Activated naive CD8-positive, alpha-beta T cell treated with anti-CD3 and anti-CD28 coated beads, Interleukin-2, amount 50 U/mL, for 24 hours (primary cell): Measurements from ENCODE around the gene EPC2.
"Not testable (repeated sequence)": the region's sequence is repeated elsewhere in the genome, so short reads cannot be mapped to it uniquely, and the experiment has no call there.

Source experiments
- ATAC-seq: fragments of 150-1000 bp; cut with Tn5 transposase; one replicate; pipeline ENCODE4 v1.10.0; 2021
- DNase-seq: peaks from one replicate; pipeline ENCODE4 v3.0.0; 2021
- H3K27ac Mint-ChIP-seq: one replicate; pipeline ENCODE4 v1.8.0; 2021; ENCODE audit warnings: mild to moderate bottlenecking, mixed read lengths
- H3K27me3 Mint-ChIP-seq: one replicate; pipeline ENCODE4 v1.8.0; 2021; ENCODE audit warnings: mixed read lengths
- H3K36me3 Mint-ChIP-seq: one replicate; pipeline ENCODE4 v1.8.0; 2021; ENCODE audit warnings: low read depth, mixed read lengths
- H3K4me1 Mint-ChIP-seq: one replicate; pipeline ENCODE4 v1.8.0; 2021; ENCODE audit warnings: mixed read lengths
- H3K4me3 Mint-ChIP-seq: one replicate; pipeline ENCODE4 v1.8.0; 2021; ENCODE audit warnings: mild to moderate bottlenecking, moderate library complexity, mixed read lengths
- H3K9me3 Mint-ChIP-seq: one replicate; pipeline ENCODE4 v1.8.0; 2021; ENCODE audit warnings: mixed read lengths

The EPC2 gene

DNA sequence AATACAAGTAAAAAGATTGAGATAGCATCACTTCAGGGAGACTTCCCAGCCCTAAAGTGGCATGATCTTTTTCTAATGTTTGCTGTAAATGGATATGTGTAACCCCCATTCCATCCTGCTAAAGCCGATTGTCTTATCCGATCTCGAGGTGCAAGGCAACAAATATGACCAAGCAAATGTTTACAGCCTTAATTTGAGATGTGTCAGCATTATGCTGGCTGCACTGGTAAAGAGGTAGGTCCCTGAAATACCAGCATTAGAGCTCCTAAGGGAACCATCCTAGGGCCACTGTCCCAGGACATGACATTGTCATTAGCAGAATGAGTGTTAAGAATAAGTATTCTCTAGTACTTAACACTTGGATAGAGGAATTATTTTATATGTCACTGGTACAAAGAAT lies 108.4 kb downstream of the EPC2 start:
- Mint-ChIP-seq H3K4me1 (peaks cover 13% of the 10 kb centered on the region), H3K27me3 (no peaks in the 10 kb centered on the region), H3K4me3 (no peak overlapping the region), H3K27ac (no peak overlapping the region), H3K9me3 (no peaks in the 10 kb centered on the region), H3K36me3 (peaks cover 25% of the 10 kb centered on the region)
- DNase-seq (no peak), ATAC-seq (no peak)

DNA sequence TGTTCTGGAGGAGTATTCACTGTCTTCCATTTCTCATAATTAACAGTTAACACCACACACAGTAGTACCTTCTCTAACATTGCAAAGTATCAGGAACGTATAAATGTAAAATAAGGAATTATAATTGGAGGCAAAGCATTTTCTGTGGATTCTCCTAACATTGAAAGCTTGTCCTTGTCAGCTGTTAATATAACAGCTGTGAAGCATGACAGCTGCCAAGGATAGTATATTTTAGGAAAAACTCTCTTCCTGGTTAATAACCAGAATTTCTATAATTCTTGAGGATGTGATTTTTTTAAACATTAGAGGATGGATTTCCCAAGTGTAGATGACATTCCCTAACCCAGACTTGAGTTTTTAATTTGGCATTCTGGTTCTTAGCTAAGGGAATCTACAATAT lies 110.3 kb downstream of the EPC2 start:
- H3K4me3 Mint-ChIP-seq: no peak overlapping the region
- no peak overlapping the region for H3K27ac Mint-ChIP-seq
- H3K4me1 Mint-ChIP-seq: peaks cover 15% of the 10 kb centered on the region
- no peaks in the 10 kb centered on the region for H3K9me3 Mint-ChIP-seq
- DNase-seq (no peak), ATAC-seq (no peak)
- H3K36me3 Mint-ChIP-seq: peaks cover 24% of the 10 kb centered on the region
- H3K27me3 Mint-ChIP-seq: no peaks in the 10 kb centered on the region

DNA sequence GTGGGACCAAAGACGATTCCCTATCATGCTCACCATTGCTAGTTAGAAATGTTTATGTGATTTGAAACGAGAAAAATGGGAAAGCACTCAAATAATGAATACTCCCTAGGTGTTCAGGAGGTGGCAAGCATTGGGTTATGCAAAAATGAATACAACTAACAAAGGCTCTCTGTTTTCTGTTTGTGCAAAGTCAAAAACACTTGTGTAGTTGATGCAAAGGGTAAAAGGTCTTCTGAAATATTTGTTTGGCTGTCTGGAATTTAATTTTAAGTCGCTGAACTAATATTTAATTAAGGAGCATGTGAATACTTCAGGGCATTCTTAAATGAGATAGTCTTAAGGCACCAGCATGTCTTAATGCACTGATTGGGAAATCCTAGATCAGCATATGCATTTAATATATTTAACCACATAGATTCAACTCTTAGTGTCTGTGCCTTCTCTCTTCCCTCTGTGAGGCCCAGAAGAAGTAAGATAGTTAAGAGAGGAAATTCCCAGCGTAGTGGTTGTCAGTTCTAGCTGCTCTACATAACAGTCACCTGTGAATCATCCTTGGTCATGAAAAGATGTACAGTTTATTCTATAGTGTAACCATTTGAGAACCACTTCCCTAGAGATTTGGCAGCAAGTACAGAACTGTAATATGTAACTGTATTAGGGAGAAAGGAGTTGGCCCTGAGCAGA lies 111.9 kb downstream of the EPC2 start:
- DNase-seq: no peak
- Mint-ChIP-seq H3K4me1 (peaks cover 13% of the 10 kb centered on the region), H3K27ac (no peak overlapping the region), H3K36me3 (peaks cover 22% of the 10 kb centered on the region), H3K4me3 (no peak overlapping the region), H3K9me3 (no peaks in the 10 kb centered on the region), H3K27me3 (no peaks in the 10 kb centered on the region)
- peak; percentile 100 for ATAC-seq

DNA sequence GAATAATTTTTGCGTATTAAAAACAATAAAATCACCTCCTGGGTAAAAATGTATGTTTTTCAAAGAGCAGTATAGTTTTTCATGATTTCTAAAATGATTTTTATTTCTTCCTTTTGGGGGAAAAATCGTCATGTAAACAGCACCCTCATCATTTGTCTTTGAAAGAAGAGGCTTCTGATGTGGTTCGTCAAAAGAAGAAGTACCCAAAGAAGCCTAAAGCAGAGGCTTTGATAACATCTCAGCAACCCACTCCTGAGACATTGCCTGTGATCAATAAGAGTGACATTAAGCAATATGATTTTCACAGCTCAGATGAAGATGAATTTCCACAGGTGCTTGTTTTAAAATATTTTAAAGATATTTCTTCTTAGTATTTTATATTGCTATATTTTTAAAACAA lies 120.3 kb downstream of the EPC2 start:
- Mint-ChIP-seq H3K4me1 (peaks cover 11% of the 10 kb centered on the region), H3K36me3 (peaks cover 16% of the 10 kb centered on the region), H3K27me3 (no peaks in the 10 kb centered on the region)

DNA sequence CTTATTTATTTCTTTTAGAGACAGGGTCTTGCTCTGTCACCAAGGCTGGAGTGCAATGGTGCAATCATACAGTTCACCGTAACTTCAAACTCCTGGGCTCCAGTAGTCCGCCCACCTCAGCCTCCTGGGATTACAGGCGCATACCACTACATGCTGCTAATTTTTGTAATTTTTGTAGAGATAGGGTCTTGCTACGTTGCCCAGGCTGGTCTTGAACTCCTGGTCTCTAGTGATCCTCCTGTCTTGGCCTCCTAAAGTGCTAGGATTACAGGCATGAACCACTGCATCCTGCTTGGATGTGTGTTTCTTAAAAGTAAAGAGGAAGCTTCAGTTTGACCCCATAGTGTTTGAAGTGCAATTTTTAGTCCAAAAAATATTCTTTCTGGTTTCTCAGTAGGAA lies 125.5 kb downstream of the EPC2 start:
- Mint-ChIP-seq H3K4me3 (no peak overlapping the region), H3K36me3 (peaks cover 37% of the 10 kb centered on the region), H3K4me1 (no peaks in the 10 kb centered on the region), H3K27me3 (no peaks in the 10 kb centered on the region), H3K27ac (no peak overlapping the region), H3K9me3 (no peaks in the 10 kb centered on the region)
- ATAC-seq (no peak), DNase-seq (no peak)

More for the DNA sequence above, 120.3 kb downstream of the EPC2 start:
- Mint-ChIP-seq H3K27ac (no peak overlapping the region), H3K4me3 (no peak overlapping the region), H3K9me3 (no peaks in the 10 kb centered on the region)
- no peak for ATAC-seq
- no peak for DNase-seq

DNA sequence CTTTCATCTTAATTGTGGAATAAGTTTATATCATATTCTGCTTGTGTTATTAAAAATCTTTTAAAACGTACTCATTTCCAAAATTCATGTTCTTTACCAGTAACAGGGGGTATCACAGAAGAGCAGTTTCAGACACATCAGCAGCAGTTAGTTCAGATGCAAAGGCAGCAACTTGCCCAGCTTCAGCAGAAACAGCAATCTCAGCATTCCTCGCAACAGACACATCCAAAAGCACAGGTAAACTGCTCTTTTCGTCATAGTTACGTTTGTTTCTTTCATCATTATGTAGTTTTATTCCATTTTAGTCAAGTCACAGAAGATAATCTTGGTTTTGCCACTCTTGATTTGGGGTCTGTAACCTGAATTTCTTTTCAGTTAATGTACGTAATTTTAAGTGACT lies 137.0 kb downstream of the EPC2 start:
- peaks cover 4% of the 10 kb centered on the region for H3K4me1 Mint-ChIP-seq
- peaks cover 41% of the 10 kb centered on the region for H3K36me3 Mint-ChIP-seq
- H3K9me3 Mint-ChIP-seq: no peaks in the 10 kb centered on the region
- ATAC-seq (no peak), DNase-seq (no peak)
- H3K27me3 Mint-ChIP-seq: no peaks in the 10 kb centered on the region
- no peak overlapping the region for H3K27ac Mint-ChIP-seq
- no peak overlapping the region for H3K4me3 Mint-ChIP-seq

DNA sequence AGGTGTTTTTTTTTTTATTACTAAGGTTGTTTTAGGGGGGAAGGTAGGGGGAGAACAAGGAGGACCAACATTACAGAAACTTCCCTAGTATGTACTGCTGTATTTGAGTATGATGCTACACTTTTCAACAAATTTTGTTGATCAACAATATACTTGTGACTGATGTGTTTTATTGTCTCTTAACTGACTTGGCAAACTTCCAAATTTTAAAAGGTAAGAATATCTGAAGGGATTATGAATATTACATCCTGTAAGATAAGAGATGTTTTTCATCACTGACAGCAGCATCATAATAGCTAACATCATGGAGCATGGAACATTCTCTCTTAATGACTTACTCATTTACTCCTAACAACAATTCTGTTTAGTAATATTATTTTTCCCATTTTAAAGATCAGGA lies 144.5 kb downstream of the EPC2 start:
- Mint-ChIP-seq H3K4me3 (no peak overlapping the region), H3K9me3 (no peaks in the 10 kb centered on the region), H3K36me3 (peaks cover 27% of the 10 kb centered on the region), H3K4me1 (no peaks in the 10 kb centered on the region), H3K27me3 (no peaks in the 10 kb centered on the region), H3K27ac (no peak overlapping the region)
- DNase-seq (no peak), ATAC-seq (no peak)

DNA sequence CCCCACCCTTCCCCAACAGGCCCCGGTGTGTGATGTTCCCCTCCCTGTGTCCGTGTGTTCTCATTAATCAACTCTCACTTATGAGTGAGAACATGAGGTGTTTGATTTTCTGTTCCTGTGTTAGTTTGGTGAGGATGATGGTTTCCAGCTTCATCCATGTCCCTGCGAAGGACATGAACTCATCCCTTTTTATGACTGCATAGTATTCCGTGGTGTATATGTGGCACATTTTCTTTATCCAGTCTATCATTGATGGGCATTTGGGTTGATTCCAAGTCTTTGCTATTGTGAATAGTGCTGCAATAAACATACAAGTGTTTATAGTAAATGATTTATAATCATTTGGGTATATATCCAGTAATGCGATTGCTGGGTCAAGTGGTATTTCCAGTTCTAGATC lies 145.6 kb downstream of the EPC2 start:
- H3K27me3 Mint-ChIP-seq, H3K27ac Mint-ChIP-seq, ATAC-seq, H3K4me1 Mint-ChIP-seq, H3K9me3 Mint-ChIP-seq, H3K4me3 Mint-ChIP-seq, DNase-seq: not testable (repeated sequence)
- peaks cover 20% of the 10 kb centered on the region for H3K36me3 Mint-ChIP-seq

DNA sequence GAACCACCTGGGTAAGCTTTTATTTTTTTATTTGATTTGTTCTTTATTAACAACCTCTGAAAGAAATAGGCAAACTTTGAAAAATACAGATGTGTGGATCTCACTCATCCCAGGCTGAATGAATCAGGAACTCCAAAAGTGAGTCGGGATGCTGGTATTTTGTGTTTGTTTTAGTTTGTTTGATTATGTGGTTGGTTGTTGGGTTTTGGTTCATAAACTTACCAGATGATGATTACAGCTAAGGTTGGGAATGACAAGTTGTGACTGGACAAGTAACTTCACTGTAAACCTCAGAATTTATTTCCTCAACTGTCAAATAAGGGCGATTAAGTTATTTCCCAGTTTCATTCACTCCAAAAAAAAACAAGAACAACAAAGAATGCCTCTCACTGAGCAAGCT lies 150.0 kb downstream of the EPC2 start:
- H3K9me3 Mint-ChIP-seq: no peaks in the 10 kb centered on the region
- no peak overlapping the region for H3K27ac Mint-ChIP-seq
- ATAC-seq: no peak
- H3K4me1 Mint-ChIP-seq: no peaks in the 10 kb centered on the region
- H3K27me3 Mint-ChIP-seq: peaks cover 7% of the 10 kb centered on the region
- H3K4me3 Mint-ChIP-seq: no peak overlapping the region
- peaks cover 5% of the 10 kb centered on the region for H3K36me3 Mint-ChIP-seq
- no peak for DNase-seq

DNA sequence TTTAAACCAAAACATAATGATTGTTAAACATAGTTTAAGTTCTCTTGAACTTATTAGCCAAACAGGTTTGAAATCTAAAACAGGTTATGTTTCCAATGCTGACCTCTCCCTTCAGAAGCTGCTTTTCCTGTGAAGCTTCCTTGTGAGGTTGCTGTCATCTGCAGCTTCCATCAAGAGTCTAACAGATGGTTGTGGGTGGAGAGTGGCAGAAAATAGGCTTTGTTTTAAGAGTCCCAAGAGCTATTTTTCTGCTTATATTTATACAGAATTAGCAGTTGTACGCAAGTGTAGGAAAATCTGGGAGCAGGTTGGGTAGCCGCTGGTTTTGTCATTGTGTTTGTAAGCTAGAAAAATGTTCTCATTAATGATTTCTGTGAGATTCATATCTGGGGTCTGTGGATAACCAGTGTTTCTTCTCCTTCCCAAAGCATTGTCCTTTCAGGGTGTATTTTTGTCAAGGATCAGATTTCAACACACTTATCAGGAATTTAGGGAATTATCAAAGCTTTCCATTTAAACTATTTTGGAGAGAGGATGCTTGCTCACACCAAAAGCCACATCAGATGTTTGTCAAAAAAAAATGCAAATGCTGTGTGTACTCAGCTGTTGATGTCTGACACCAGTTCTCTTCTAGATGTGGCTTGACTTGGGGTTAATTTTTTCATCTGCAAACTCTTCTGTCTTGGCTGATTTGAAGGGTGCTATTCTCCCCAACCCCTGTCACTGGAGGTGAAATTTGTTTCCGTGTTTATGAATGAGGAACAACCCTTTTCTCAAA lies 152.4 kb downstream of the EPC2 start:
- DNase-seq: no peak
- no peaks in the 10 kb centered on the region for H3K4me1 Mint-ChIP-seq

DNA sequence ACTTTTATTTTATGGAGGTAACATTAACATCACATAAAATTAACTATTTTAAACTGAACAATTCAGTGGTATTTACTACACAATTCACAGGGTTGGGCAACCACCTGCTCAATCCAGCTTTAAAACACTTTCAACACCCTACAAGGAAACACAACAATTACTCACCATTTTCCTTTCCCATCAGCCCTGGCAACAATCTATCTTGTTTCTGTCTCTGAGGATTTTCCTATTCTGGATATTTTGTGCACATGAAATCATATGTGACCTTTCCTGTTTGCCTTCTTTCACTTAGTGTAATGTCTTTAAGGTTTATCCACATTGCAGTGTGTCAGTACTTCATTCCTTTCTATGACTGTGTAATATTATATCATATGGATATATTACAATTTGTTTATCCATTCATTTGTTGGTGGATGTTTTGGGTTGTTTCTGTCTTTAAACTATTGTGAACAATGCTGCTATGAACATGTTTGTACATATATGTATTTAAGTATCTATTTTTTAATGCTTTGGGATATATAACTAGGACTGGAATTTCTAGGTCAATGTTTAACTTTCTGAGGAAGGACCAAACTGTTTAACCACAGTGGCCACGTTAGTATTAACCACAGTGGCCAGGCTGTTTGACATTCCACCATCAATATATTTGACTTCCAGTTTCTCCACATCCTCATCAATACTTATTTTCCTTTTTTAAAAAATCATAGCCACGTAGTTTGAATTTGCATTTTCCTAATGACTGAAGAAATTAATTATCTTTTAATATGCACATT lies 158.1 kb downstream of the EPC2 start:
- ATAC-seq: no peak
- Mint-ChIP-seq H3K4me1 (no peaks in the 10 kb centered on the region), H3K27me3 (peaks cover 9% of the 10 kb centered on the region), H3K4me3 (no peak overlapping the region), H3K36me3 (peaks cover 3% of the 10 kb centered on the region), H3K27ac (no peak overlapping the region), H3K9me3 (peaks cover 21% of the 10 kb centered on the region)
- no peak for DNase-seq

More for the DNA sequence above, 152.4 kb downstream of the EPC2 start:
- ATAC-seq: no peak
- H3K9me3 Mint-ChIP-seq: no peaks in the 10 kb centered on the region
- peaks cover 7% of the 10 kb centered on the region for H3K27me3 Mint-ChIP-seq
- H3K36me3 Mint-ChIP-seq: no peaks in the 10 kb centered on the region
- no peak overlapping the region for H3K4me3 Mint-ChIP-seq
- H3K27ac Mint-ChIP-seq: no peak overlapping the region

DNA sequence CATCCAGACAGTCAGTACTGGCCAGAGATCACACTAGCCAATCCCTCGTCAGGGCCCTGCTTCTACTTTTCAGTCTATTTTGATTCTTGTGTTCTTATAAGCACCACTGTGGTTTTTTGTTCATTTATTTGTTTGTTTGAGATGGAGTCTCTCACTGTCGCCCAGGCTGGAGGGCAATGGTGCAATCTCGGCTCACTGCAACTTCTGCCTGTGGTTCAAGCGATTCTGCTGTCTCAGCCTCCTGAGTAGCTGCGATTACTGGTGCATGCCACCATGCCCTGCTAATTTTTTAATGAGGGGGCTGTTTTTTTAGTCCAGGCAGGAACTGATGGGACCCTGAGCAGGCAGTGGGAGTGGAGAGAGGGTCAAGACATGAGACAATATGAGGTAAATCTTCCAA lies 165.5 kb downstream of the EPC2 start:
- ATAC-seq (no peak), DNase-seq (no peak)
- peaks cover 18% of the 10 kb centered on the region for H3K9me3 Mint-ChIP-seq
- no peak overlapping the region for H3K4me3 Mint-ChIP-seq
- H3K27ac Mint-ChIP-seq: no peak overlapping the region
- H3K4me1 Mint-ChIP-seq: peaks cover 16% of the 10 kb centered on the region
- H3K27me3 Mint-ChIP-seq: peaks cover 1% of the 10 kb centered on the region
- H3K36me3 Mint-ChIP-seq: peaks cover 3% of the 10 kb centered on the region

DNA sequence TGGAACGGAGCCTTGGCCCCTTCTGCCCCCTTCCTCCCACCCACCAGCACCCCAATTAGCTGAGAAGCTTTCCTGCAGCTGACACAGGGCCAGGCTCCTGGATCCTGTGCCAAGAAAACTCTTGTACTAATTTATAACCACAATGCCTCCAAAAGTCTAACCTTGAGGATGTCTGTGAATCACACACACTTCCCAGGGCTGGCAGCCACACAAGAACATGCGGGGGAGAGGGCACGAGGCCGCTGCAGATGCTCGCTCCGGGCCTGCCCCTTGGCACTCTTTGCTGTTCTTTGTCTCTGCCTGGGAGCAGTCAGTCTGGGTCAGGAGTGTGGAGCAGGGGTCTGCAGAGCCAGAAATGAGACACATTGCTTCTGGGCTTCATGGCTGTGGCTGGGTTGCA lies 167.8 kb downstream of the EPC2 start:
- no peak for DNase-seq
- Mint-ChIP-seq H3K36me3 (peaks cover 2% of the 10 kb centered on the region), H3K9me3 (peaks cover 2% of the 10 kb centered on the region), H3K27ac (no peak overlapping the region), H3K4me1 (peaks cover 21% of the 10 kb centered on the region), H3K4me3 (no peak overlapping the region), H3K27me3 (peaks cover 10% of the 10 kb centered on the region)
- no peak for ATAC-seq

DNA sequence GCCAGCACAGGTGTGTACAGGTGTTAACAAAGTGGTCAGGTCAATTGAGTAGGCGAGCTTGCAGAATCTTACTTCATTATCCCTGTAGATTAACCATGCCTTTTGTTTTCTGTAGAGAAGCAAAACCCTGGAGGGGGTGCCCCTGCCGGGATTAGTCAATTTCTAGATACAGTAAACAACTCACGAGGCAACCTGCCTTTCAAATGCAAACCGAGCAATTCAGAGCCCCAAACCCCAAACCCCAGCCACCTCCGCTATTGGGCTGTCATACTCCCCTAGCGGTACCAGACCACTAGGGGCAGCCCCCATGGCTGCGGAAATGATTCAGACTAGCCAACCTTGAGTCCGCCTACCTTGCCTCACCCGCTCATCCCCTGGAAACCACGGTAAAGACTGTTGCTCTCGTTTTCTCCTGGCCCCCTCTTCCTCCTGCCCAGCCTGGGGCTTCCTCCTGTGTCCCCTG lies 169.1 kb downstream of the EPC2 start:
- Mint-ChIP-seq H3K27ac (peak overlapping the region; percentile 57), H3K9me3 (no peaks in the 10 kb centered on the region), H3K36me3 (no peaks in the 10 kb centered on the region), H3K4me1 (peaks cover 21% of the 10 kb centered on the region), H3K27me3 (peaks cover 14% of the 10 kb centered on the region), H3K4me3 (no peak overlapping the region)
- peak; percentile 95 for ATAC-seq
- DNase-seq: peak; percentile 68
